HepG2 (cell line): ENCODE measurements around the gene PARN. TPM values are rescaled to one million over a fixed set of nuclear protein-coding genes. Genes with fewer than 3 reads are reported as not detected.
A peak's percentile ranks its signal among the peaks of the same experiment; 100 is the strongest.

ENCODE experiments used
- EZH2 ChIP-seq: conservative IDR thresholded peaks from 2 replicates; pipeline ENCODE4 v1.6.1; 2012; ENCODE audit warnings: mild to moderate bottlenecking, low read depth, low read length, moderate library complexity
- FOXK2 ChIP-seq: fragments of 450-650 bp; IDR thresholded peaks from 2 replicates; pipeline ENCODE4 v1.6.1; 2016
- HIVEP1 ChIP-seq: sonication (generic); formaldehyde crosslinking; IDR thresholded peaks from 2 replicates; pipeline ENCODE4 v1.4.0; 2020; ENCODE audit warnings: mild to moderate bottlenecking, missing genetic modification reagents
- HNRNPH1 ChIP-seq: fragments of 200-400 bp; formaldehyde crosslinking; optimal IDR thresholded peaks from 2 replicates; pipeline ENCODE3; 2017; ENCODE audit warnings: mild to moderate bottlenecking, low read depth, low read length
- MAFF ChIP-seq: IDR thresholded peaks from 2 replicates; pipeline ENCODE4 v1.6.1; 2011; ENCODE audit warnings: low read depth, low read length, improper control_type of control experiment
- MTF1 ChIP-seq: sonication (generic); formaldehyde crosslinking; IDR thresholded peaks from 2 replicates; pipeline ENCODE4 v1.5.0; 2020; ENCODE audit warnings: missing genetic modification reagents
- PITX1 ChIP-seq: sonication (generic); formaldehyde crosslinking; IDR thresholded peaks from 2 replicates; pipeline ENCODE4 v1.5.1; 2020; ENCODE audit warnings: mild to moderate bottlenecking, missing genetic modification reagents
- SP5 ChIP-seq: IDR thresholded peaks from 2 replicates; pipeline ENCODE4 v1.6.1; 2016; ENCODE audit warnings: low read depth, borderline replicate concordance
- SYNCRIP ChIP-seq: fragments of 200-400 bp; formaldehyde crosslinking; IDR thresholded peaks from 2 replicates; pipeline ENCODE4 v1.6.1; 2018; ENCODE audit warnings: mild to moderate bottlenecking, low read depth, low read length; ENCODE audit not compliant: insufficient read depth
- TCF12 ChIP-seq, 2 experiments: fragments of 450-650 bp in 1 of 2; sonication (generic) in 1 of 2; formaldehyde crosslinking in 1 of 2; IDR thresholded peaks; 2 replicates each; pipeline versions ENCODE4 v1.6.1 to v1.8.0; 2017 to 2022; ENCODE audit warnings: antibody characterized with exemption in 1 of 2, mild to moderate bottlenecking in 1 of 2, missing genetic modification reagents in 1 of 2, moderate library complexity in 1 of 2
- ZBTB25 ChIP-seq: IDR thresholded peaks from 2 replicates; pipeline ENCODE4 v1.6.1; 2018; ENCODE audit warnings: missing genetic modification reagents
- ZEB1 ChIP-seq: IDR thresholded peaks from 2 replicates; pipeline ENCODE4 v1.6.1; 2012; ENCODE audit warnings: mild to moderate bottlenecking, low read depth, inconsistent platforms; ENCODE audit not compliant: insufficient replicate concordance
- ZFP37 ChIP-seq: sonication (generic); formaldehyde crosslinking; IDR thresholded peaks from 2 replicates; pipeline ENCODE4 v1.4.0; 2020; ENCODE audit warnings: missing genetic modification reagents, borderline replicate concordance
- ZNF124 ChIP-seq: sonication (generic); formaldehyde crosslinking; IDR thresholded peaks from 2 replicates; pipeline ENCODE4 v1.4.0; 2020; ENCODE audit warnings: missing genetic modification reagents
- ZNF136 ChIP-seq: sonication (generic); formaldehyde crosslinking; IDR thresholded peaks from 2 replicates; pipeline ENCODE4 v1.8.1; 2022; ENCODE audit warnings: low read depth, mild to moderate bottlenecking, moderate library complexity, missing genetic modification reagents
- ZNF251 ChIP-seq: sonication (generic); formaldehyde crosslinking; IDR thresholded peaks from 2 replicates; pipeline ENCODE4 v1.9.0; 2021; ENCODE audit warnings: mild to moderate bottlenecking, missing genetic modification reagents
- ZNF263 ChIP-seq: sonication (generic); formaldehyde crosslinking; IDR thresholded peaks from 2 replicates; pipeline ENCODE4 v1.4.0; 2020; ENCODE audit warnings: missing genetic modification reagents
- ZNF30 ChIP-seq: sonication (generic); formaldehyde crosslinking; IDR thresholded peaks from 2 replicates; pipeline ENCODE4 v1.5.0; 2020; ENCODE audit warnings: mild to moderate bottlenecking, missing genetic modification reagents
- ZNF317 ChIP-seq: sonication (generic); formaldehyde crosslinking; IDR thresholded peaks from 2 replicates; pipeline ENCODE4 v1.5.0; 2020; ENCODE audit warnings: mild to moderate bottlenecking, missing genetic modification reagents
- ZNF432 ChIP-seq: sonication (generic); formaldehyde crosslinking; IDR thresholded peaks from 2 replicates; pipeline ENCODE4 v1.5.0; 2020; ENCODE audit warnings: missing genetic modification reagents, mild to moderate bottlenecking, borderline replicate concordance
- ZNF446 ChIP-seq: sonication (generic); formaldehyde crosslinking; IDR thresholded peaks from 2 replicates; pipeline ENCODE4 v1.5.0; 2020; ENCODE audit warnings: mild to moderate bottlenecking, missing genetic modification reagents
- ZNF557 ChIP-seq: sonication (generic); formaldehyde crosslinking; IDR thresholded peaks from 2 replicates; pipeline ENCODE4 v1.4.0; 2020; ENCODE audit warnings: missing genetic modification reagents
- ZNF564 ChIP-seq: sonication (generic); formaldehyde crosslinking; IDR thresholded peaks from 2 replicates; pipeline ENCODE4 v1.8.1; 2023; ENCODE audit warnings: mild to moderate bottlenecking, missing genetic modification reagents
- ZNF616 ChIP-seq: sonication (generic); formaldehyde crosslinking; IDR thresholded peaks from 2 replicates; pipeline ENCODE4 v1.5.0; 2020; ENCODE audit warnings: low read depth, mild to moderate bottlenecking, missing genetic modification reagents
- ZNF7 ChIP-seq: IDR thresholded peaks from 2 replicates; pipeline ENCODE4 v1.6.1; 2016; ENCODE audit warnings: missing biosample characterization, missing genetic modification reagents
- ZNF709 ChIP-seq: sonication (generic); formaldehyde crosslinking; IDR thresholded peaks from 2 replicates; pipeline ENCODE4 v1.5.0; 2020; ENCODE audit warnings: mild to moderate bottlenecking, missing genetic modification reagents
- ZNF746 ChIP-seq: sonication (generic); formaldehyde crosslinking; IDR thresholded peaks from 2 replicates; pipeline ENCODE4 v1.8.0; 2022; ENCODE audit warnings: mild to moderate bottlenecking, missing genetic modification reagents
- ZSCAN29 ChIP-seq: sonication (generic); formaldehyde crosslinking; conservative IDR thresholded peaks from 2 replicates; pipeline ENCODE4 v1.4.0; 2020; ENCODE audit warnings: mild to moderate bottlenecking, missing genetic modification reagents
- polyA plus RNA-seq, 8 experiments: library from polyadenylated mRNA; depleted of rRNA in 3 of 8; stranded (reverse) in 7 of 8; unstranded in 1 of 8; fragments of >200 nt; fragmentation: Illumina TruSeq in 4 of 8; extraction: Trizol in 4 of 8; gene quantifications; 2 replicates each; pipeline versions ENCODE4 v1.2.1 to v1.2.3, GENCODE V29; 2011 to 2016; ENCODE audit warnings: low read depth in 4 of 8, missing spikeins in 1 of 8, mixed read lengths in 1 of 8; ENCODE audit not compliant: insufficient read depth in 1 of 8
- total RNA-seq, 5 experiments: library from RNA; depleted of rRNA; stranded (reverse); fragments of >200 nt; fragmentation: Illumina TruSeq; extraction: Trizol; gene quantifications; 2 replicates each; pipeline ENCODE4 v1.2.3, GENCODE V29; 2016; ENCODE audit warnings: low read depth in 1 of 5
- TF ChIP-seq, protein P1 (sequence below): IDR thresholded peaks from 2 replicates; pipeline ENCODE4 v1.6.1; 2012; ENCODE audit warnings: low read depth, low read length, improper control_type of control experiment
- TF ChIP-seq, protein P2 (sequence below): sonication (generic); formaldehyde crosslinking; IDR thresholded peaks from 2 replicates; pipeline ENCODE4 v1.9.0; 2021; ENCODE audit warnings: missing genetic modification reagents, borderline replicate concordance

Gene PARN
- total and polyA plus RNA-seq, 2 of the 13 experiments (the other 11 are each of a cell fraction or from before 2014, with no cell fraction given), result 13.3 to 47.6 TPM

GRCh38 chr16:14634389-14634725 is 4.3 kb upstream of the PARN start (continued):
- no peak for TF ChIP-seq ZNF7 (CRISPR knock-in tag)
- no peak for TF ChIP-seq ZNF616 (CRISPR knock-in tag)
- TF ChIP-seq ZNF446 (CRISPR knock-in tag), result no peak
- TF ChIP-seq TCF12 (IDR thresholded peaks at IDR 0.05), result no peak
- no peak for TF ChIP-seq TCF12 (CRISPR knock-in tag; IDR thresholded peaks at IDR 0.05)
- no peak for TF ChIP-seq MTF1 (CRISPR knock-in tag)
- TF ChIP-seq ZNF557, result no peak
- 0 out of 2 replicates have a peak, but pooled peaks have one; percentile 2 for TF ChIP-seq ZSCAN29 (CRISPR knock-in tag)
- TF ChIP-seq SYNCRIP, result no peak
- no peak for TF ChIP-seq HNRNPH1
- no peak for TF ChIP-seq PITX1 (CRISPR knock-in tag)
- no peak for TF ChIP-seq ZNF136 (CRISPR knock-in tag)
- TF ChIP-seq MAFF, result no peak
- TF ChIP-seq SP5, result no peak
- no peak for TF ChIP-seq ZNF564 (CRISPR knock-in tag)
- no peak for TF ChIP-seq EZH2
- no peak for TF ChIP-seq ZFP37 (CRISPR knock-in tag)
- peak; percentile 73; the same call in 1 of the 2 replicates for TF ChIP-seq ZNF317 (CRISPR knock-in tag)
- TF ChIP-seq ZEB1, result no peak
- TF ChIP-seq ZNF263 (CRISPR knock-in tag), result no peak
- TF ChIP-seq ZNF124 (CRISPR knock-in tag), result no peak
- TF ChIP-seq HIVEP1 (CRISPR knock-in tag), result no peak
- TF ChIP-seq FOXK2, result no peak
- no peak for TF ChIP-seq ZNF746 (CRISPR knock-in tag)
- no peak for TF ChIP-seq ZBTB25 (CRISPR knock-in tag)
- TF ChIP-seq, protein P1, sequence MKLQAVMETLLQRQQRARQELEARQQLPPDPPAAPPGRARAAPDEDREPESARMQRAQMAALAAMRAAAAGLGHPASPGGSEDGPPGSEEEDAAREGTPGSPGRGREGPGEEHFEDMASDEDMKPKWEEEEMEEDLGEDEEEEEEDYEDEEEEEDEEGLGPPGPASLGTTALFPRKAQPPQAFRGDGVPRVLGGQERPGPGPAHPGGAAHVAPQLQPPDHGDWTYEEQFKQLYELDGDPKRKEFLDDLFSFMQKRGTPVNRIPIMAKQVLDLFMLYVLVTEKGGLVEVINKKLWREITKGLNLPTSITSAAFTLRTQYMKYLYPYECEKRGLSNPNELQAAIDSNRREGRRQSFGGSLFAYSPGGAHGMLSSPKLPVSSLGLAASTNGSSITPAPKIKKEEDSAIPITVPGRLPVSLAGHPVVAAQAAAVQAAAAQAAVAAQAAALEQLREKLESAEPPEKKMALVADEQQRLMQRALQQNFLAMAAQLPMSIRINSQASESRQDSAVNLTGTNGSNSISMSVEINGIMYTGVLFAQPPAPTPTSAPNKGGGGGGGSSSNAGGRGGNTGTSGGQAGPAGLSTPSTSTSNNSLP, result no peak
- TF ChIP-seq ZNF30 (CRISPR knock-in tag), result 0 out of 2 replicates have a peak, but pooled peaks have one; percentile 33
- TF ChIP-seq ZNF251, result no peak
- TF ChIP-seq, protein P2, sequence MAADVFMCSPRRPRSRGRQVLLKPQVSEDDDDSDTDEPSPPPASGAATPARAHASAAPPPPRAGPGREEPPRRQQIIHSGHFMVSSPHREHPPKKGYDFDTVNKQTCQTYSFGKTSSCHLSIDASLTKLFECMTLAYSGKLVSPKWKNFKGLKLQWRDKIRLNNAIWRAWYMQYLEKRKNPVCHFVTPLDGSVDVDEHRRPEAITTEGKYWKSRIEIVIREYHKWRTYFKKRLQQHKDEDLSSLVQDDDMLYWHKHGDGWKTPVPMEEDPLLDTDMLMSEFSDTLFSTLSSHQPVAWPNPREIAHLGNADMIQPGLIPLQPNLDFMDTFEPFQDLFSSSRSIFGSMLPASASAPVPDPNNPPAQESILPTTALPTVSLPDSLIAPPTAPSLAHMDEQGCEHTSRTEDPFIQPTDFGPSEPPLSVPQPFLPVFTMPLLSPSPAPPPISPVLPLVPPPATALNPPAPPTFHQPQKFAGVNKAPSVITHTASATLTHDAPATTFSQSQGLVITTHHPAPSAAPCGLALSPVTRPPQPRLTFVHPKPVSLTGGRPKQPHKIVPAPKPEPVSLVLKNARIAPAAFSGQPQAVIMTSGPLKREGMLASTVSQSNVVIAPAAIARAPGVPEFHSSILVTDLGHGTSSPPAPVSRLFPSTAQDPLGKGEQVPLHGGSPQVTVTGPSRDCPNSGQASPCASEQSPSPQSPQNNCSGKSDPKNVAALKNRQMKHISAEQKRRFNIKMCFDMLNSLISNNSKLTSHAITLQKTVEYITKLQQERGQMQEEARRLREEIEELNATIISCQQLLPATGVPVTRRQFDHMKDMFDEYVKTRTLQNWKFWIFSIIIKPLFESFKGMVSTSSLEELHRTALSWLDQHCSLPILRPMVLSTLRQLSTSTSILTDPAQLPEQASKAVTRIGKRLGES (CRISPR knock-in tag), result no peak
- no peak for TF ChIP-seq ZNF432 (CRISPR knock-in tag)
- no peak for TF ChIP-seq ZNF709 (CRISPR knock-in tag)
